Psoas muscle (tissue), 8 donors: ENCODE data around the gene COL4A3. TPM values are rescaled to one million over a fixed set of nuclear protein-coding genes. Genes with fewer than 3 reads are reported as not detected.

Experiments used
- ATAC-seq, 4 donors: fragments of 200-7000 bp; cut with Tn5 transposase; one replicate each; pipeline ENCODE4 v1.9.1; 2020; ENCODE audit warnings: moderate library complexity in 3 of 4, mild to moderate bottlenecking in 2 of 4
- DNase-seq, 2 donors: peaks; one replicate each; pipeline ENCODE4 v3.0.0-alpha.2; 2020
- H3K27ac ChIP-seq: fragments of 200-600 bp; one replicate; pipeline ENCODE4 v1.8.0; 2022
- H3K27me3 ChIP-seq, 3 donors: fragments of 200-600 bp in 1 of 3; one replicate each; pipeline versions ENCODE4 v1.6.1 to v1.8.0; 2013 to 2022; ENCODE audit warnings: low read length in 2 of 3, mild to moderate bottlenecking in 2 of 3, moderate library complexity in 1 of 3; ENCODE audit not compliant: insufficient read depth in 3 of 3
- H3K36me3 ChIP-seq, 2 donors: fragments of 200-600 bp in 1 of 2; one replicate each; pipeline versions ENCODE4 v1.6.1 to v1.8.0; 2013 to 2022; ENCODE audit warnings: low read depth in 1 of 2, mild to moderate bottlenecking in 1 of 2, moderate library complexity in 1 of 2; ENCODE audit not compliant: insufficient read depth in 1 of 2
- H3K4me1 ChIP-seq: fragments of 200-600 bp; one replicate; pipeline ENCODE4 v1.8.0; 2022
- H3K4me3 ChIP-seq: fragments of 200-600 bp; one replicate; pipeline ENCODE4 v1.8.0; 2022; ENCODE audit warnings: mild to moderate bottlenecking
- H3K9me3 ChIP-seq: fragments of 200-600 bp; one replicate; pipeline ENCODE4 v1.8.0; 2022
- WGBS, 3 donors: extraction: QIAGEN DNeasy Blood & Tissue Kit; methylation state at CpG; one replicate each; pipeline versions ENCODE4 v1.1.6 to v1.1.7; 2013; 5-methylcytosine and 5-hydroxymethylcytosine counted together
- intact Hi-C, 2 donors: fragments of 100-400 bp; cut with DNase I; formaldehyde crosslinking; loops; one replicate each; pipeline versions ENCODE4 v1.11.0 to v1.14.2; 2022
- polyA plus RNA-seq, 3 donors: library from polyadenylated mRNA; stranded (reverse); fragments of 200-250 nt; gene quantifications; one replicate each; pipeline ENCODE4 v1.2.3, GENCODE V29; 2013
- total RNA-seq, 4 donors: library from RNA; stranded (reverse); fragmentation: NEBNext Ultra II Directional in 2 of 4; extraction: Animal tissue kit (Norgen Biotek cat#: 25700) in 2 of 4; gene quantifications; one replicate each; pipeline versions ENCODE4 v1.2.1 to v1.2.4, GENCODE V29; 2021 to 2023
- TF ChIP-seq, protein P1 (sequence below): fragments of 200-600 bp; IDR thresholded peaks from one replicate; pipeline ENCODE4 v1.8.0; 2022; ENCODE audit warnings: antibody characterized with exemption
- donor health status: healthy with polysubstance abuse.
- donor health status: DM: no; HTN: no; CAD: no; lungs with moderate emphysema.
- donor health status: Bipolar disorder and iron deficiency.
- donor health status: healthy.
- donor health status: DM: yes; HTN: yes; CAD: no.
- donor health status: DM: no; HTN: no; CAD: no.
- donor health status: DM: no; HTN: no; CAD: no.
- donor health status: DM: yes; HTN: yes; CAD: no.

COL4A3 gene
- total and polyA plus RNA-seq, 7 donors = 3.1 to 29.4 (median 5.6) TPM

DNA sequence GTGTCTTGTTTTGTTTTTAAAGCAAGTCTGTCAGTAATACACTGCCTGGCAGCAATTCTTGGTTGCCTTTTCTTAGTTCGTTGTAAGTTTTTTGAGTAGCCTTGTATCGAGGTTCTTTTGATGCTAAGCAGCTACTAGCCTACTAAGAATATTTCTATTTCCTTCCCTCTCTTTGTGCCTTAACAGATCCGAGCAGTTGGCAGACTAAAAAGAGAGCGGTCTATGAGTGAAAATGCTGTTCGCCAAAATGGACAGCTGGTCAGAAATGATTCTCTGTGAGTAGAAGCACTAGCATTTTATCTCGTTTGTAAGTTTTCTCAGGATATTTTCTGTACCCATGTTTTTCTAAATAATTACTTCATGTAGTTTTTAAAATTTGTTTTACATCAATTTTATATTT lies 175.7 kb downstream of the COL4A3 start:
- peaks cover 2 to 85% of the 10 kb centered on the region in 2 donors for H3K36me3 ChIP-seq
- no peak overlapping the region for H3K4me3 ChIP-seq
- no peak overlapping the region for H3K27ac ChIP-seq
- H3K27me3 ChIP-seq = no peaks in the 10 kb centered on the region
- DNase-seq = no peak
- ATAC-seq = no peak
- H3K4me1 ChIP-seq = no peaks in the 10 kb centered on the region
- intact Hi-C loops = no loop called here
- WGBS, 3 donors = 48 to 59% (median 48%) methylated on average over 6 of the region's 6 CpGs
- H3K9me3 ChIP-seq = no peaks in the 10 kb centered on the region
- TF ChIP-seq, protein P1, sequence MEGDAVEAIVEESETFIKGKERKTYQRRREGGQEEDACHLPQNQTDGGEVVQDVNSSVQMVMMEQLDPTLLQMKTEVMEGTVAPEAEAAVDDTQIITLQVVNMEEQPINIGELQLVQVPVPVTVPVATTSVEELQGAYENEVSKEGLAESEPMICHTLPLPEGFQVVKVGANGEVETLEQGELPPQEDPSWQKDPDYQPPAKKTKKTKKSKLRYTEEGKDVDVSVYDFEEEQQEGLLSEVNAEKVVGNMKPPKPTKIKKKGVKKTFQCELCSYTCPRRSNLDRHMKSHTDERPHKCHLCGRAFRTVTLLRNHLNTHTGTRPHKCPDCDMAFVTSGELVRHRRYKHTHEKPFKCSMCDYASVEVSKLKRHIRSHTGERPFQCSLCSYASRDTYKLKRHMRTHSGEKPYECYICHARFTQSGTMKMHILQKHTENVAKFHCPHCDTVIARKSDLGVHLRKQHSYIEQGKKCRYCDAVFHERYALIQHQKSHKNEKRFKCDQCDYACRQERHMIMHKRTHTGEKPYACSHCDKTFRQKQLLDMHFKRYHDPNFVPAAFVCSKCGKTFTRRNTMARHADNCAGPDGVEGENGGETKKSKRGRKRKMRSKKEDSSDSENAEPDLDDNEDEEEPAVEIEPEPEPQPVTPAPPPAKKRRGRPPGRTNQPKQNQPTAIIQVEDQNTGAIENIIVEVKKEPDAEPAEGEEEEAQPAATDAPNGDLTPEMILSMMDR = no peak

- no peak for ATAC-seq
- intact Hi-C loops = no loop called here
- DNase-seq = no peak
- 74 to 79% (median 78%) methylated on average over 2 of the region's 2 CpGs for WGBS, 3 donors
- Histone ChIP-seq H3K4me1 (no peaks in the 10 kb centered on the region), H3K4me3 (no peak overlapping the region), H3K27me3 (no peaks in the 10 kb centered on the region), H3K9me3 (no peaks in the 10 kb centered on the region), H3K27ac (no peak overlapping the region), H3K36me3 (peaks cover 2 to 84% of the 10 kb centered on the region in 2 donors)
- TF ChIP-seq, protein P1 = no peak
These were observed 177.1 kb downstream of the COL4A3 start for GRCh38 chr2:227341553-227341952.

- WGBS, 3 donors = 84 to 89% (median 85%) methylated on average over 2 of the region's 2 CpGs
- ATAC-seq = no peak
- peaks cover 2 to 90% of the 10 kb centered on the region in 2 donors for H3K36me3 ChIP-seq
These were observed 179.8 kb downstream of the COL4A3 start for GRCh38 chr2:227344231-227344630.

DNA sequence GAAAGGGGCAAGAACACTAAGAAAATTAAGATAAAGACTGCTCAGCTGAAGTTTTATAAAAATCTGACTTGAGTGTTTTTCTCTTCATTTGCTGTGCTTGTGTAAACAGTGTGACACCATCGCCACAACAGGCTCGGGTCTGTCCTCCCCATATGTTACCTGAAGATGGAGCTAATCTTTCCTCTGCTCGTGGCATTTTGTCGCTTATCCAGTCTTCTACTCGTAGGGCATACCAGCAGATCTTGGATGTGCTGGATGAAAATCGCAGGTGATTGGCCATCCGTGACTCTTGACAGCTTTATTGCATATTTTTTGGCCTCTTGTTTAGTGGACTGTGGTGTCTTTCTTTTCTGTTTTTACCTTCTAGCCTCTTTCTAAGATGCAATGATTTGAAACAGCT lies 182.7 kb downstream of the COL4A3 start:
- Histone ChIP-seq H3K4me1 (no peaks in the 10 kb centered on the region), H3K27ac (no peak overlapping the region), H3K4me3 (no peak overlapping the region), H3K9me3 (no peaks in the 10 kb centered on the region), H3K27me3 (no peaks in the 10 kb centered on the region), H3K36me3 (peaks cover 2 to 75% of the 10 kb centered on the region in 2 donors)
- WGBS, 3 donors = 77 to 80% (median 80%) methylated on average over 7 of the region's 7 CpGs
- TF ChIP-seq, protein P1 = no peak
- intact Hi-C loops = no loop called here
- ATAC-seq = no peak
- DNase-seq = no peak

More at GRCh38 chr2:227344231-227344630, 179.8 kb downstream of the COL4A3 start:
- intact Hi-C loops = no loop called here
- no peak overlapping the region for H3K4me3 ChIP-seq
- DNase-seq = no peak
- no peak overlapping the region for H3K27ac ChIP-seq
- no peaks in the 10 kb centered on the region for H3K4me1 ChIP-seq
- H3K27me3 ChIP-seq = no peaks in the 10 kb centered on the region
- TF ChIP-seq, protein P1 = no peak
- H3K9me3 ChIP-seq = no peaks in the 10 kb centered on the region

- TF ChIP-seq, protein P1 = no peak
- peaks cover 0 to 74% of the 10 kb centered on the region in 2 donors for H3K36me3 ChIP-seq
- intact Hi-C loops = no loop called here
- H3K27me3 ChIP-seq = no peaks in the 10 kb centered on the region
- 93 to 98% (median 97%) methylated on average over 2 of the region's 2 CpGs for whole genome bisulfite sequencing, 3 donors
- H3K4me1 ChIP-seq = no peaks in the 10 kb centered on the region
- no peaks in the 10 kb centered on the region for H3K9me3 ChIP-seq
- no peak overlapping the region for H3K4me3 ChIP-seq
- no peak for DNase-seq
- ATAC-seq = no peak
- H3K27ac ChIP-seq = no peak overlapping the region
These were observed 183.9 kb downstream of the COL4A3 start for GRCh38 chr2:227348324-227348723.
